AG04450 (cell line): ENCODE data around the gene TRIM8. TPM values are rescaled to one million over a fixed set of nuclear protein-coding genes. Genes with fewer than 3 reads are reported as not detected.

ENCODE experiments used
- CTCF ChIA-PET: fragments of 300-600, 350-600 bp; formaldehyde crosslinking; extraction: SDS; loops from one replicate; lab custom pipeline; 2022; ENCODE audit warnings: antibody characterized with exemption, inconsistent platforms; lab: Charles Lee
- POLR2A ChIA-PET: fragments of 350-600 bp; formaldehyde crosslinking; extraction: SDS; loops from one replicate; lab custom pipeline; 2021; ENCODE audit warnings: antibody characterized with exemption, inconsistent platforms; lab: Yijun Ruan, JAX
- DNase-seq: peaks from one replicate; pipeline ENCODE4 v3.0.0-alpha.2; 2011; ENCODE audit warnings: low read depth, low spot score
- H3K27ac ChIP-seq: one replicate; pipeline ENCODE4 v1.5.1; 2012; ENCODE audit warnings: low read depth, low read length, control low read depth
- H3K27me3 ChIP-seq: one replicate; pipeline ENCODE4 v1.6.0; 2012; ENCODE audit warnings: low read length; ENCODE audit not compliant: control insufficient read depth, insufficient read depth
- H3K4me3 ChIP-seq: 2 replicates; pipeline ENCODE4 v1.5.1; 2011; ENCODE audit warnings: mild to moderate bottlenecking, low read depth, low read length, control low read depth
- H3K9me3 ChIP-seq: 2 replicates; pipeline ENCODE4 v1.5.1; 2012; ENCODE audit warnings: low read length; ENCODE audit not compliant: control insufficient read depth, insufficient read depth
- CTCF ChIP-seq: IDR thresholded peaks from 2 replicates; pipeline ENCODE4 v1.5.1; 2011; ENCODE audit warnings: low read depth, low read length, control low read depth, inconsistent platforms
- polyA plus RNA-seq: library from polyadenylated mRNA; depleted of rRNA; stranded (reverse); fragments of >200 nt; gene quantifications from 2 replicates; pipeline ENCODE4 v1.2.3, GENCODE V29; 2011

The TRIM8 gene
- polyA plus RNA-seq, 1 experiment = 66.8 TPM

- Histone ChIP-seq H3K9me3 (no peaks in the 10 kb centered on the region), H3K27me3 (no peaks in the 10 kb centered on the region), H3K4me3 (no peak overlapping the region), H3K27ac (no peak overlapping the region)
- TF ChIP-seq CTCF = no peak
- DNase-seq = no peak
- ChIA-PET CTCF (interaction anchor here (1.3 to 3.2 kb wide), 2 partner anchors 13 to 93 kb away, joined by 4 to 18 read pairs; partner anchors contain the start of gene SUFU), POLR2A (no interaction called here)
Observed at GRCh38 chr10:102597131-102597991, 46.9 kb upstream of the TRIM8 start.

- Histone ChIP-seq H3K27me3 (no peaks in the 10 kb centered on the region), H3K9me3 (no peaks in the 10 kb centered on the region), H3K27ac (no peak overlapping the region), H3K4me3 (no peak overlapping the region)
- CTCF ChIA-PET = interaction anchor here (1.1 to 3.2 kb wide), 2 partner anchors 14 to 94 kb away, joined by 4 to 18 read pairs; partner anchors contain the start of gene SUFU
- TF ChIP-seq CTCF = no peak
- POLR2A ChIA-PET = no interaction called here
- no peak for DNase-seq
Observed at GRCh38 chr10:102598243-102598642, 46.0 kb upstream of the TRIM8 start.

GRCh38 chr10:102599565-102600327 is 44.5 kb upstream of the TRIM8 start:
- no peak for TF ChIP-seq CTCF
- ChIA-PET POLR2A (interaction anchor here (0.6 kb wide), 1 partner anchor 46 kb away, joined by 3 read pairs; no protein-coding TSS in a partner anchor), CTCF (interaction anchor here (0.6 kb wide), 1 partner anchor 23 kb away, joined by 4 read pairs; no protein-coding TSS in a partner anchor)

GRCh38 chr10:102600816-102601215 is 43.5 kb upstream of the TRIM8 start:
- ChIA-PET CTCF (interaction anchor here (0.6 kb wide), 1 partner anchor 22 kb away, joined by 4 read pairs; no protein-coding TSS in a partner anchor), POLR2A (no interaction called here)
- Histone ChIP-seq H3K27me3 (no peaks in the 10 kb centered on the region), H3K9me3 (no peaks in the 10 kb centered on the region), H3K27ac (no peak overlapping the region), H3K4me3 (no peak overlapping the region)
- TF ChIP-seq CTCF = no peak
- DNase-seq = no peak

More at GRCh38 chr10:102599565-102600327, 44.5 kb upstream of the TRIM8 start:
- Histone ChIP-seq H3K9me3 (no peaks in the 10 kb centered on the region), H3K27me3 (no peaks in the 10 kb centered on the region), H3K4me3 (no peak overlapping the region), H3K27ac (no peak overlapping the region)
- DNase-seq = no peak
